Vagina (tissue), 2 donors: ENCODE results near the gene LRSAM1. TPM values are rescaled to one million over a fixed set of nuclear protein-coding genes. Genes with fewer than 3 reads are reported as not detected.

ENCODE experiments used
- DNase-seq, 2 donors: peaks; one replicate each; pipeline ENCODE4 v3.0.0-alpha.2; 2017; ENCODE audit errors: extremely low spot score in 2 of 2
- H3K27ac ChIP-seq: fragments of 200-600 bp; sonication (generic); one replicate; pipeline ENCODE4 v1.5.1; 2019
- H3K27me3 ChIP-seq: fragments of 200-600 bp; sonication (generic); one replicate; pipeline ENCODE4 v1.5.1; 2019
- H3K36me3 ChIP-seq, 2 donors: fragments of 200-600 bp; sonication (generic); one replicate each; pipeline ENCODE4 v1.5.1; 2017 to 2019
- H3K4me1 ChIP-seq: fragments of 200-600 bp; sonication (generic); one replicate; pipeline ENCODE4 v1.5.1; 2019
- H3K4me3 ChIP-seq, 2 donors: fragments of 200-600 bp; sonication (generic); 1 replicate in 1 of 2; 2 replicates in 1 of 2; pipeline ENCODE4 v1.5.1; 2016 to 2019
- H3K9me3 ChIP-seq: fragments of 200-600 bp; sonication (generic); one replicate; pipeline ENCODE4 v1.5.1; 2019
- POLR2A ChIP-seq, 2 donors: fragments of 450-650 bp; IDR thresholded peaks; one replicate each; pipeline ENCODE4 v1.6.1; 2017; ENCODE audit warnings: antibody characterized with exemption in 2 of 2, mild to moderate bottlenecking in 2 of 2, moderate library complexity in 2 of 2
- POLR2AphosphoS5 ChIP-seq, 2 donors: sonication (generic); formaldehyde crosslinking; IDR thresholded peaks; one replicate each; pipeline ENCODE4 v1.9.0; 2017; ENCODE audit warnings: antibody characterized with exemption in 2 of 2, mild to moderate bottlenecking in 2 of 2, low read depth in 1 of 2; ENCODE audit not compliant: insufficient read depth in 1 of 2
- intact Hi-C: fragments of 100-400 bp; cut with DNase I; formaldehyde crosslinking; loops from one replicate; pipeline ENCODE4 v1.15.1; 2023
- total RNA-seq: library from RNA; depleted of rRNA; stranded (reverse); fragments of >200 nt; gene quantifications from one replicate; pipeline ENCODE4 v1.2.3, GENCODE V29; 2016
- TF ChIP-seq, protein P1 (sequence below), 3 experiments: fragments of 450-650 bp in 2 of 3; fragments of 200-600 bp in 1 of 3; sonication (generic) in 1 of 3; IDR thresholded peaks; one replicate each; pipeline ENCODE4 v1.5.1; 2017 to 2019; ENCODE audit warnings: antibody characterized with exemption in 3 of 3, mild to moderate bottlenecking in 2 of 3, moderate library complexity in 2 of 3

LRSAM1 gene
- total RNA-seq, 1 donor from 2014 or later, result 30.0 TPM

DNA sequence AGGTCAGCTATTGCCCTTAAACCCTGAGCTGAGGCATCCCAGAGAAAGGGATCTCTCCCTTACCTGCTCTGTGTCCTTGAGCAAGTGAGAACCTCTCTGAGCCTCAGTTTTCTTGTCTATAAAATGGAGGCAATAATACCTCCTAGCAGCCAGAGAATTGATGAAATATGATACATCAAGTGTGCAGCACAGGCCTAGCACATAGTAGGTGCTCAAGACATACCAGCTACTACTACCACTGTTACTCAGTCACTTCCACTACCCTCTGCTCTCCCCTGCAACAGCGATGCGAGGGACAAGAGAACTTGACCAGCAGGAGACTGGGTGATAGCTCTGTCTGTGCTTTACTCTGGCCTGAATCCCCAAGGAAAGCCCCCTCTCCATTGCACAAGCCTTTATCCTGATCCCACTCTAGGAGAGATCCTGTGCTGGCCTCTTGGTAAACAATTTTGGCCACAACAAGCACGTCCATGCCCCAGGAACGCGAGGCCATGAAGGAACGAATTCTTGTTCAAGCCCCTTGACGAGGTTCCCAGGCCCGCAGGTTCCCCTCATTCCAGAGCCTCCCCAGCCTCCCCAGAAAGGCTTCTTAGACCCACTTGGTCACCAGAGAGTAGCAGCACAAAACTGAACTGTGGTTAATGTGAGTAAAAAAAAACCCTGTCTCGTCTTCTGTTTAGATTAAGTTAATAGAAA, 39.4 kb downstream of the LRSAM1 start:
- TF ChIP-seq, protein P1, sequence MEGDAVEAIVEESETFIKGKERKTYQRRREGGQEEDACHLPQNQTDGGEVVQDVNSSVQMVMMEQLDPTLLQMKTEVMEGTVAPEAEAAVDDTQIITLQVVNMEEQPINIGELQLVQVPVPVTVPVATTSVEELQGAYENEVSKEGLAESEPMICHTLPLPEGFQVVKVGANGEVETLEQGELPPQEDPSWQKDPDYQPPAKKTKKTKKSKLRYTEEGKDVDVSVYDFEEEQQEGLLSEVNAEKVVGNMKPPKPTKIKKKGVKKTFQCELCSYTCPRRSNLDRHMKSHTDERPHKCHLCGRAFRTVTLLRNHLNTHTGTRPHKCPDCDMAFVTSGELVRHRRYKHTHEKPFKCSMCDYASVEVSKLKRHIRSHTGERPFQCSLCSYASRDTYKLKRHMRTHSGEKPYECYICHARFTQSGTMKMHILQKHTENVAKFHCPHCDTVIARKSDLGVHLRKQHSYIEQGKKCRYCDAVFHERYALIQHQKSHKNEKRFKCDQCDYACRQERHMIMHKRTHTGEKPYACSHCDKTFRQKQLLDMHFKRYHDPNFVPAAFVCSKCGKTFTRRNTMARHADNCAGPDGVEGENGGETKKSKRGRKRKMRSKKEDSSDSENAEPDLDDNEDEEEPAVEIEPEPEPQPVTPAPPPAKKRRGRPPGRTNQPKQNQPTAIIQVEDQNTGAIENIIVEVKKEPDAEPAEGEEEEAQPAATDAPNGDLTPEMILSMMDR (IDR thresholded peaks at IDR 0.05), result no peak
- TF ChIP-seq POLR2A (IDR thresholded peaks at IDR 0.05) (no peak), POLR2AphosphoS5 (IDR thresholded peaks at IDR 0.05; ENCODE audit: insufficient read depth in 1 of 2, low read depth in 1 of 2) (no peak)
- Histone ChIP-seq H3K4me3 (no peak overlapping the region), H3K27ac (no peak overlapping the region), H3K4me1 (peaks cover 21% of the 10 kb centered on the region), H3K9me3 (no peaks in the 10 kb centered on the region), H3K27me3 (no peaks in the 10 kb centered on the region), H3K36me3 (peaks cover 0 to 45% of the 10 kb centered on the region in 2 donors)
- DNase-seq, result no peak
- intact Hi-C loops, result no loop called here

DNA sequence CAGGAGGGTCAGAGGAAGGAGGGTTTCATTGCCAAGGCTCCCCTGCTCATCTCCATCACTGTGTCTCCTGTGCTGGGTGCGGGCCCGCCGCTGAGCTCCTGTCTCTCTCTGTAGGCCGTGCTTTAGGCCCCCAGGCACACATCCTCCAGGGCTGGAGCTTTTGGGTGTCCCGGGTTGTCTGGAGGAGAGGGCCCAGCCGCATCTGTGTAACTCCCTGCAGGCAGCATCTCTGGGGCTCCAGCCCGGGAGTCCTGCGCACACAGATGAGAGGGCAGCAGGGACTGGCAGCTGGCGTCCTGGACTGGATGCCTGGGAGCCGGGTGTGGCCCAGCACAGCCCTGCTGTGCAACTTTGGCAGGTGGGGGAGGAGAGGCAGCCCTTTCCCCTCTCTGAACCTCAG, 40.2 kb downstream of the LRSAM1 start:
- DNase-seq, result no peak
- no peaks in the 10 kb centered on the region for H3K9me3 ChIP-seq
- peaks cover 29% of the 10 kb centered on the region for H3K4me1 ChIP-seq
- H3K36me3 ChIP-seq, result peaks cover 0 to 38% of the 10 kb centered on the region in 2 donors
- H3K27me3 ChIP-seq, result no peaks in the 10 kb centered on the region
- no peak for TF ChIP-seq POLR2AphosphoS5 (IDR thresholded peaks at IDR 0.05; ENCODE audit: insufficient read depth in 1 of 2, low read depth in 1 of 2)
- no peak for TF ChIP-seq POLR2A (IDR thresholded peaks at IDR 0.05)
- H3K4me3 ChIP-seq, result no peak overlapping the region
- H3K27ac ChIP-seq, result no peak overlapping the region
- intact Hi-C loops, result no loop called here

DNA sequence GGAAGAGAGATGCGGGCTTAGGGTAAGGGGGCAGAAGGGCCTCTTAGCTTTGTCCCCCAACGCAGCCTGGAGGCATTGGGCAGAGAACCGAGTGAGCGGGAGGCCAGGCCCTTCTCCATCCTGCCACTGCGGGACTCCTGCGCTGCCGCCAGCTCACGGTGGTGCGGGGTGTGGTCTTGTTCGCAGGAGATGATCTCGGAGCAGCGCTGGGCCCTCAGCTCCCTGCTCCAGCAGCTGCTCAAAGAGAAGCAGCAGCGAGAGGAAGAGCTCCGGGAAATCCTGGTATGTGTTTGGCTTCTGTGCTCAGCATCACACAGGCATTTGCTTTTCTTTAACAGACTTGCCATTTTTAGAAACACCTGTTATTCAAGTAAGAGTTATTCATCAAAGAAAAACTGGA, 41.3 kb downstream of the LRSAM1 start:
- no peak overlapping the region for H3K4me3 ChIP-seq
- H3K4me1 ChIP-seq, result peaks cover 30% of the 10 kb centered on the region
- intact Hi-C loops, result no loop called here
- no peaks in the 10 kb centered on the region for H3K27me3 ChIP-seq
- no peak overlapping the region for H3K27ac ChIP-seq
- H3K9me3 ChIP-seq, result no peaks in the 10 kb centered on the region
- TF ChIP-seq POLR2AphosphoS5 (IDR thresholded peaks at IDR 0.05; ENCODE audit: insufficient read depth in 1 of 2, low read depth in 1 of 2) (no peak), POLR2A (IDR thresholded peaks at IDR 0.05) (no peak)
- TF ChIP-seq, protein P1 (IDR thresholded peaks at IDR 0.05), result no peak
- DNase-seq, result no peak
- peaks cover 0 to 40% of the 10 kb centered on the region in 2 donors for H3K36me3 ChIP-seq

GRCh38 chr9:127493592-127494303, 42.4 kb downstream of the LRSAM1 start:
- DNase-seq, result no peak
- peaks cover 0 to 34% of the 10 kb centered on the region in 2 donors for H3K36me3 ChIP-seq
- H3K4me3 ChIP-seq, result no peak overlapping the region
- H3K4me1 ChIP-seq, result peaks cover 30% of the 10 kb centered on the region
- intact Hi-C loops, result no loop called here
- H3K27me3 ChIP-seq, result no peaks in the 10 kb centered on the region
- TF ChIP-seq, protein P1 (IDR thresholded peaks at IDR 0.05), result no peak
- no peak for TF ChIP-seq POLR2AphosphoS5 (IDR thresholded peaks at IDR 0.05; ENCODE audit: insufficient read depth in 1 of 2, low read depth in 1 of 2)
- no peak for TF ChIP-seq POLR2A (IDR thresholded peaks at IDR 0.05)
- no peaks in the 10 kb centered on the region for H3K9me3 ChIP-seq
- H3K27ac ChIP-seq, result peak overlapping the region; percentile 81

- Histone ChIP-seq H3K27ac (peak overlapping the region; percentile 81), H3K36me3 (peaks cover 0 to 34% of the 10 kb centered on the region in 2 donors), H3K9me3 (no peaks in the 10 kb centered on the region), H3K4me1 (peaks cover 30% of the 10 kb centered on the region), H3K27me3 (no peaks in the 10 kb centered on the region), H3K4me3 (no peak overlapping the region)
- TF ChIP-seq POLR2AphosphoS5 (IDR thresholded peaks at IDR 0.05; ENCODE audit: insufficient read depth in 1 of 2, low read depth in 1 of 2) (no peak), POLR2A (IDR thresholded peaks at IDR 0.05) (no peak)
- TF ChIP-seq, protein P1 (IDR thresholded peaks at IDR 0.05), result no peak
- intact Hi-C loops, result no loop called here
- no peak for DNase-seq
These were observed 43.0 kb downstream of the LRSAM1 start for GRCh38 chr9:127494304-127494702.
